ENCODE results near the gene CFAP126. TPM values are rescaled to one million over a fixed set of nuclear protein-coding genes. Genes with fewer than 3 reads are reported as not detected.

The CFAP126 gene
- total and polyA plus RNA-seq, 2 of the 13 experiments (the other 11 are each of a cell fraction or from before 2014, with no cell fraction given), result not detected

DNA sequence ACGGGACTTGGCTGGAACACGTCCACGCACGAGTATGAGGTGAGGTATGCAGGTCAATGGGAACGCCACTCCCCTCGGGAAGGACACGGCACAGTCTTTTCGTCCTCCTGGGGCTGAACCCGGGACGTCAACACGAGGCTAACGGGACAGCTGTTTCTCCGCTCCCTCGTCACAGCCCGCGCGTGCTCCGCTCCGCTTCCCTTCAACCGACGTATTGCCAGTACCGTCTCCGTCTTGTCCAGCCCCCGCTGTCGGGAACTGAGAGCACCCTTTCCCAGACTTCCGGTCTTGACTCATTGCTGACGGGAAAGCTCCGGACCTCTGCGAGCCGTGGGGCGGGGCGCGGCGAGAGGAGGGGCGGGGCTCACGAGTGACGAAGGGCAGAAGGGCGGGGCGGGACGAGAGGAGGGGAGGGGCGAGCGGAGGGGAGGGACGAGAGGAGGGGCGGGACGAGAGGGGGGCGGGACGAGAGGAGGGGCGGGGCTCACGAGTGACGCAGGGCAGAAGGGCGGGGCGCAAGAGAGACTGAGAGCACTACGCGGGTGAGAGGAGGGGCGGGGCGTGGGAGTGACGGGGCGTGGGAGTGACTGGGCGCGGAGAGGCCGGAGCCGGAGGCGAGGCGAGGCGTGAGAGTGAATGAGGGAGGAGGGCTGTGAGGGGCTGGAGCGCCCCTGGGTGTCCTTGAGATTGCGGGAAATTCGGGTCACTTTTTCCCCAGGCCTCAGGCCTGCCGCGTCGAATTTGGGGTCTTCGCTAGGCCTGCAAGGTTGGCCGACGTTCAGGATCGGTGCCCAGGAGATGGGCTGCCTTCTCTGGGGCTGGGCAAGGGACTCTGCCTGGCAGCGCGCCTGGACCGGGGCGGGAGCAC is 22.2 kb upstream of the CFAP126 start (continued):
- TF ChIP-seq, protein P1, sequence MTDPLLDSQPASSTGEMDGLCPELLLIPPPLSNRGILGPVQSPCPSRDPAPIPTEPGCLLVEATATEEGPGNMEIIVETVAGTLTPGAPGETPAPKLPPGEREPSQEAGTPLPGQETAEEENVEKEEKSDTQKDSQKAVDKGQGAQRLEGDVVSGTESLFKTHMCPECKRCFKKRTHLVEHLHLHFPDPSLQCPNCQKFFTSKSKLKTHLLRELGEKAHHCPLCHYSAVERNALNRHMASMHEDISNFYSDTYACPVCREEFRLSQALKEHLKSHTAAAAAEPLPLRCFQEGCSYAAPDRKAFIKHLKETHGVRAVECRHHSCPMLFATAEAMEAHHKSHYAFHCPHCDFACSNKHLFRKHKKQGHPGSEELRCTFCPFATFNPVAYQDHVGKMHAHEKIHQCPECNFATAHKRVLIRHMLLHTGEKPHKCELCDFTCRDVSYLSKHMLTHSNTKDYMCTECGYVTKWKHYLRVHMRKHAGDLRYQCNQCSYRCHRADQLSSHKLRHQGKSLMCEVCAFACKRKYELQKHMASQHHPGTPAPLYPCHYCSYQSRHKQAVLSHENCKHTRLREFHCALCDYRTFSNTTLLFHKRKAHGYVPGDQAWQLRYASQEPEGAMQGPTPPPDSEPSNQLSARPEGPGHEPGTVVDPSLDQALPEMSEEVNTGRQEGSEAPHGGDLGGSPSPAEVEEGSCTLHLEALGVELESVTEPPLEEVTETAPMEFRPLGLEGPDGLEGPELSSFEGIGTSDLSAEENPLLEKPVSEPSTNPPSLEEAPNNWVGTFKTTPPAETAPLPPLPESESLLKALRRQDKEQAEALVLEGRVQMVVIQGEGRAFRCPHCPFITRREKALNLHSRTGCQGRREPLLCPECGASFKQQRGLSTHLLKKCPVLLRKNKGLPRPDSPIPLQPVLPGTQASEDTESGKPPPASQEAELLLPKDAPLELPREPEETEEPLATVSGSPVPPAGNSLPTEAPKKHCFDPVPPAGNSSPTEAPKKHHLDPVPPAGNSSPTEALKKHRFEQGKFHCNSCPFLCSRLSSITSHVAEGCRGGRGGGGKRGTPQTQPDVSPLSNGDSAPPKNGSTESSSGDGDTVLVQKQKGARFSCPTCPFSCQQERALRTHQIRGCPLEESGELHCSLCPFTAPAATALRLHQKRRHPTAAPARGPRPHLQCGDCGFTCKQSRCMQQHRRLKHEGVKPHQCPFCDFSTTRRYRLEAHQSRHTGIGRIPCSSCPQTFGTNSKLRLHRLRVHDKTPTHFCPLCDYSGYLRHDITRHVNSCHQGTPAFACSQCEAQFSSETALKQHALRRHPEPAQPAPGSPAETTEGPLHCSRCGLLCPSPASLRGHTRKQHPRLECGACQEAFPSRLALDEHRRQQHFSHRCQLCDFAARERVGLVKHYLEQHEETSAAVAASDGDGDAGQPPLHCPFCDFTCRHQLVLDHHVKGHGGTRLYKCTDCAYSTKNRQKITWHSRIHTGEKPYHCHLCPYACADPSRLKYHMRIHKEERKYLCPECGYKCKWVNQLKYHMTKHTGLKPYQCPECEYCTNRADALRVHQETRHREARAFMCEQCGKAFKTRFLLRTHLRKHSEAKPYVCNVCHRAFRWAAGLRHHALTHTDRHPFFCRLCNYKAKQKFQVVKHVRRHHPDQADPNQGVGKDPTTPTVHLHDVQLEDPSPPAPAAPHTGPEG (CRISPR knock-in tag; IDR thresholded peaks at IDR 0.05), result 0 out of 2 replicates have a peak, but pooled peaks have one; percentile 69
- no peak for TF ChIP-seq ZNF567 (CRISPR knock-in tag; IDR thresholded peaks at IDR 0.05; ENCODE audit: borderline replicate concordance)
- TF ChIP-seq, protein P2, sequence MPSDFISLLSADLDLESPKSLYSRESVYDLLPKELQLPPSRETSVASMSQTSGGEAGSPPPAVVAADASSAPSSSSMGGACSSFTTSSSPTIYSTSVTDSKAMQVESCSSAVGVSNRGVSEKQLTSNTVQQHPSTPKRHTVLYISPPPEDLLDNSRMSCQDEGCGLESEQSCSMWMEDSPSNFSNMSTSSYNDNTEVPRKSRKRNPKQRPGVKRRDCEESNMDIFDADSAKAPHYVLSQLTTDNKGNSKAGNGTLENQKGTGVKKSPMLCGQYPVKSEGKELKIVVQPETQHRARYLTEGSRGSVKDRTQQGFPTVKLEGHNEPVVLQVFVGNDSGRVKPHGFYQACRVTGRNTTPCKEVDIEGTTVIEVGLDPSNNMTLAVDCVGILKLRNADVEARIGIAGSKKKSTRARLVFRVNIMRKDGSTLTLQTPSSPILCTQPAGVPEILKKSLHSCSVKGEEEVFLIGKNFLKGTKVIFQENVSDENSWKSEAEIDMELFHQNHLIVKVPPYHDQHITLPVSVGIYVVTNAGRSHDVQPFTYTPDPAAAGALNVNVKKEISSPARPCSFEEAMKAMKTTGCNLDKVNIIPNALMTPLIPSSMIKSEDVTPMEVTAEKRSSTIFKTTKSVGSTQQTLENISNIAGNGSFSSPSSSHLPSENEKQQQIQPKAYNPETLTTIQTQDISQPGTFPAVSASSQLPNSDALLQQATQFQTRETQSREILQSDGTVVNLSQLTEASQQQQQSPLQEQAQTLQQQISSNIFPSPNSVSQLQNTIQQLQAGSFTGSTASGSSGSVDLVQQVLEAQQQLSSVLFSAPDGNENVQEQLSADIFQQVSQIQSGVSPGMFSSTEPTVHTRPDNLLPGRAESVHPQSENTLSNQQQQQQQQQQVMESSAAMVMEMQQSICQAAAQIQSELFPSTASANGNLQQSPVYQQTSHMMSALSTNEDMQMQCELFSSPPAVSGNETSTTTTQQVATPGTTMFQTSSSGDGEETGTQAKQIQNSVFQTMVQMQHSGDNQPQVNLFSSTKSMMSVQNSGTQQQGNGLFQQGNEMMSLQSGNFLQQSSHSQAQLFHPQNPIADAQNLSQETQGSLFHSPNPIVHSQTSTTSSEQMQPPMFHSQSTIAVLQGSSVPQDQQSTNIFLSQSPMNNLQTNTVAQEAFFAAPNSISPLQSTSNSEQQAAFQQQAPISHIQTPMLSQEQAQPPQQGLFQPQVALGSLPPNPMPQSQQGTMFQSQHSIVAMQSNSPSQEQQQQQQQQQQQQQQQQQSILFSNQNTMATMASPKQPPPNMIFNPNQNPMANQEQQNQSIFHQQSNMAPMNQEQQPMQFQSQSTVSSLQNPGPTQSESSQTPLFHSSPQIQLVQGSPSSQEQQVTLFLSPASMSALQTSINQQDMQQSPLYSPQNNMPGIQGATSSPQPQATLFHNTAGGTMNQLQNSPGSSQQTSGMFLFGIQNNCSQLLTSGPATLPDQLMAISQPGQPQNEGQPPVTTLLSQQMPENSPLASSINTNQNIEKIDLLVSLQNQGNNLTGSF (CRISPR knock-in tag; IDR thresholded peaks at IDR 0.05), result no peak
- TF ChIP-seq ZSCAN30 (CRISPR knock-in tag; IDR thresholded peaks at IDR 0.05), result no peak
- TF ChIP-seq WIZ (CRISPR knock-in tag; IDR thresholded peaks at IDR 0.05), result 0 out of 2 replicates have a peak, but pooled peaks have one; percentile 47
- peak; percentile 31; the same call in 1 of the 2 replicates for TF ChIP-seq ZNF768 (CRISPR knock-in tag; IDR thresholded peaks at IDR 0.05)
- TF ChIP-seq, protein P3, sequence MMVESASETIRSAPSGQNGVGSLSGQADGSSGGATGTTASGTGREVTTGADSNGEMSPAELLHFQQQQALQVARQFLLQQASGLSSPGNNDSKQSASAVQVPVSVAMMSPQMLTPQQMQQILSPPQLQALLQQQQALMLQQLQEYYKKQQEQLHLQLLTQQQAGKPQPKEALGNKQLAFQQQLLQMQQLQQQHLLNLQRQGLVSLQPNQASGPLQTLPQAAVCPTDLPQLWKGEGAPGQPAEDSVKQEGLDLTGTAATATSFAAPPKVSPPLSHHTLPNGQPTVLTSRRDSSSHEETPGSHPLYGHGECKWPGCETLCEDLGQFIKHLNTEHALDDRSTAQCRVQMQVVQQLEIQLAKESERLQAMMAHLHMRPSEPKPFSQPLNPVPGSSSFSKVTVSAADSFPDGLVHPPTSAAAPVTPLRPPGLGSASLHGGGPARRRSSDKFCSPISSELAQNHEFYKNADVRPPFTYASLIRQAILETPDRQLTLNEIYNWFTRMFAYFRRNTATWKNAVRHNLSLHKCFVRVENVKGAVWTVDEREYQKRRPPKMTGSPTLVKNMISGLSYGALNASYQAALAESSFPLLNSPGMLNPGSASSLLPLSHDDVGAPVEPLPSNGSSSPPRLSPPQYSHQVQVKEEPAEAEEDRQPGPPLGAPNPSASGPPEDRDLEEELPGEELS (CRISPR knock-in tag; IDR thresholded peaks at IDR 0.05), result 0 out of 2 replicates have a peak, but pooled peaks have one; percentile 46
- no peak for TF ChIP-seq ZNF850 (CRISPR knock-in tag; conservative IDR thresholded peaks at IDR 0.05)
- TF ChIP-seq SRSF1 (optimal IDR thresholded peaks at IDR 0.05; ENCODE audit: low read depth, low read length), result no peak
- peak; percentile 80; the same call in 1 of the 2 replicates for TF ChIP-seq FOXC1 (CRISPR knock-in tag; IDR thresholded peaks at IDR 0.05; ENCODE audit: borderline replicate concordance)
- peak; percentile 76; the same call in 1 of the 2 replicates for TF ChIP-seq JUNB (CRISPR knock-in tag; IDR thresholded peaks at IDR 0.05; ENCODE audit: borderline replicate concordance)
- TF ChIP-seq ZBTB42 (CRISPR knock-in tag; IDR thresholded peaks at IDR 0.05), result peak; percentile 63; the same call in 1 of the 2 replicates
- TF ChIP-seq ZBTB3 (CRISPR knock-in tag; IDR thresholded peaks at IDR 0.05; ENCODE audit: borderline replicate concordance, low read depth), result no peak
- TF ChIP-seq KDM4B (CRISPR knock-in tag; IDR thresholded peaks at IDR 0.05), result no peak
- no peak for TF ChIP-seq TCF7 (IDR thresholded peaks at IDR 0.05; ENCODE audit: low read depth)

Measured in HepG2 (cell line).